ENCODE measurements around the gene PDZD11.
"Not testable (repeated sequence)": the region's sequence is repeated elsewhere in the genome, so short reads cannot be mapped to it uniquely, and the experiment has no call there.

PDZD11 gene

GRCh38 chrX:70257423-70258288 is 32.1 kb downstream of the PDZD11 start:
- no peak for DNase-seq (ENCODE audit: low spot score)

GRCh38 chrX:70255452-70255851 is 34.3 kb downstream of the PDZD11 start:
- no peak for DNase-seq (ENCODE audit: low spot score)

GRCh38 chrX:70254909-70255308 is 34.8 kb downstream of the PDZD11 start:
- DNase-seq (ENCODE audit: low spot score), result no peak

GRCh38 chrX:70254063-70254400 is 35.7 kb downstream of the PDZD11 start:
- no peak for DNase-seq (ENCODE audit: low spot score)

- DNase-seq (ENCODE audit: low spot score), result no peak
These were observed 36.2 kb downstream of the PDZD11 start for GRCh38 chrX:70253377-70254062.

GRCh38 chrX:70252491-70252890 is 37.2 kb downstream of the PDZD11 start:
- no peak for DNase-seq (ENCODE audit: low spot score)

GRCh38 chrX:70247252-70247651 is 42.5 kb downstream of the PDZD11 start:
- no peak for DNase-seq (ENCODE audit: low spot score)

- no peak for DNase-seq (ENCODE audit: low spot score)
These were observed 44.8 kb downstream of the PDZD11 start for GRCh38 chrX:70244881-70245280.

- DNase-seq (ENCODE audit: low spot score), result not testable (repeated sequence)
These were observed 46.1 kb downstream of the PDZD11 start for GRCh38 chrX:70243601-70244000.

GRCh38 chrX:70241501-70241900 is 48.2 kb downstream of the PDZD11 start:
- DNase-seq (ENCODE audit: low spot score), result no peak

- DNase-seq (ENCODE audit: low spot score), result no peak
These were observed 49.0 kb downstream of the PDZD11 start for GRCh38 chrX:70240751-70241150.

Measured in putamen (tissue), 1 donor.